Spleen (tissue), 11 donors: Measurements from ENCODE around the gene NGEF. TPM values are rescaled to one million over a fixed set of nuclear protein-coding genes. Genes with fewer than 3 reads are reported as not detected.

Experiments used
- DNase-seq: peaks from one replicate; pipeline ENCODE4 v3.0.0-alpha.2; 2020
- H3K27ac ChIP-seq, 8 donors: fragments of 200-600 bp; sonication (generic) in 7 of 8; 1 replicate in 4 of 8; 2 replicates in 4 of 8; pipeline versions ENCODE4 v1.5.0 to v1.8.0; 2016 to 2021; ENCODE audit warnings: inconsistent platforms in 4 of 8, mild to moderate bottlenecking in 4 of 8, moderate library complexity in 1 of 8
- H3K27me3 ChIP-seq, 7 donors: fragments of 200-600 bp; sonication (generic) in 6 of 7; replicated peaks in 1 of 7; 1 replicate in 4 of 7; 2 replicates in 3 of 7; pipeline versions ENCODE4 v1.5.0 to v1.8.0; 2016 to 2021; ENCODE audit warnings: inconsistent platforms in 3 of 7, mild to moderate bottlenecking in 1 of 7
- H3K36me3 ChIP-seq, 6 donors: fragments of 200-600 bp; sonication (generic) in 5 of 6; 1 replicate in 4 of 6; 2 replicates in 2 of 6; pipeline versions ENCODE4 v1.5.0 to v1.8.0; 2016 to 2021; ENCODE audit warnings: inconsistent platforms in 2 of 6
- H3K4me1 ChIP-seq, 6 donors: fragments of 200-600 bp; sonication (generic) in 5 of 6; 1 replicate in 3 of 6; 2 replicates in 3 of 6; pipeline versions ENCODE4 v1.5.0 to v1.8.0; 2016 to 2021; ENCODE audit warnings: inconsistent platforms in 3 of 6
- H3K4me3 ChIP-seq, 8 donors: fragments of 200-600 bp; sonication (generic) in 7 of 8; 1 replicate in 4 of 8; 2 replicates in 4 of 8; pipeline versions ENCODE4 v1.5.0 to v1.8.0; 2016 to 2021; ENCODE audit warnings: inconsistent platforms in 4 of 8, mild to moderate bottlenecking in 4 of 8, moderate library complexity in 2 of 8
- H3K9me3 ChIP-seq, 8 donors: fragments of 200-600 bp; sonication (generic) in 7 of 8; 1 replicate in 4 of 8; 2 replicates in 4 of 8; pipeline versions ENCODE4 v1.5.0 to v1.8.0; 2016 to 2021; ENCODE audit warnings: inconsistent platforms in 4 of 8
- POLR2A ChIP-seq, 3 donors: fragments of 450-650 bp; IDR thresholded peaks; one replicate each; pipeline ENCODE4 v1.5.1; 2017; ENCODE audit warnings: antibody characterized with exemption in 3 of 3, mild to moderate bottlenecking in 1 of 3
- POLR2AphosphoS5 ChIP-seq, 3 donors: sonication (generic); formaldehyde crosslinking; IDR thresholded peaks; one replicate each; pipeline ENCODE4 v1.5.1; 2017; ENCODE audit warnings: antibody characterized with exemption in 3 of 3
- WGBS, 5 donors: extraction: QIAGEN DNeasy Blood & Tissue Kit in 3 of 5; methylation state at CpG; one replicate each; pipeline versions ENCODE4 v1.1.5 to v1.1.7; 2013 to 2018; 5-methylcytosine and 5-hydroxymethylcytosine counted together
- intact Hi-C: fragments of 100-400 bp; cut with DNase I; formaldehyde crosslinking; loops from one replicate; pipeline ENCODE4 v1.15.0; 2023; ENCODE audit warnings: low total_unique reads
- polyA plus RNA-seq, 3 donors: library from polyadenylated mRNA; stranded (reverse); fragments of 200-250 nt; gene quantifications; one replicate each; pipeline ENCODE4 v1.2.1, GENCODE V29; 2013
- total RNA-seq, 7 donors: library from RNA; depleted of rRNA in 3 of 7; stranded (reverse); fragments of >200 nt in 3 of 7; fragmentation: NEBNext Ultra II Directional in 4 of 7; extraction: Animal tissue kit (Norgen Biotek cat#: 25700) in 4 of 7; gene quantifications; one replicate each; pipeline versions ENCODE4 v1.1.0 to v1.2.1, GENCODE V29; 2016 to 2021
- TF ChIP-seq, protein P1 (sequence below), 11 experiments: fragments of 200-600 bp in 7 of 11; fragments of 450-650 bp in 4 of 11; sonication (generic) in 4 of 11; IDR thresholded peaks in 8 of 11; conservative IDR thresholded peaks in 3 of 11; 1 replicate in 7 of 11; 2 replicates in 4 of 11; pipeline versions ENCODE4 v1.4.0 to v1.8.0; 2016 to 2021; ENCODE audit warnings: antibody characterized with exemption in 11 of 11, inconsistent platforms in 4 of 11, mild to moderate bottlenecking in 1 of 11
- donor health status: healthy with polysubstance abuse.
- donor health status: DM: no; HTN: no; CAD: no; lungs with moderate emphysema.
- donor health status: DM: no; HTN: no; CAD: no.
- donor health status: Bipolar disorder and iron deficiency.
- donor health status: healthy.
- donor health status: DM: no; HTN: no; CAD: no.
- donor health status: DM: yes; HTN: yes; CAD: no.

Gene NGEF
- total and polyA plus RNA-seq, 10 donors = 0.23 to 0.79 (median 0.43) TPM; not detected in 5

DNA sequence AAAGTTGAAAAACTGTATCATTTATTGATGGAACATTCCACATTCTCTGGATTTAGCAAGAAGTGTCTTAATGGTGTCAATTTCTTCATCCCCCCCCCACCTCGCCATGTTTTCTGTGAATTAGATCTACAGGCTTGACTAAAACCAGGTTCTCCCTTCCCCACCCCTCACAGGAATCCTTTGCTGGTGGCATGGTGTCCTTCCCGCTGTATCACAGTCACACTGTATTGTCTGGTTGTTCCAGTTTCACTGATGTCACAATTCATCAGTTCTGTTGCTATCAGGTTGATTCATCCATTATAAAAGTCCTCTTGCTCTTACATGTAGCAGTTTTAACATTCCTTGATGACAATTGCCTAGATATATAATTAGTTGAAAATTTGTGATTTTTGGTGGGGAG, 149.1 kb downstream of the NGEF start:
- 92 to 95% (median 92%) methylated on average over 2 of the region's 2 CpGs for WGBS, 5 donors
- Histone ChIP-seq H3K4me1 (no peaks in the 10 kb centered on the region), H3K9me3 (no peaks in the 10 kb centered on the region), H3K36me3 (peaks cover 0 to 32% (median 9%) of the 10 kb centered on the region in 6 donors), H3K27me3 (no peaks in the 10 kb centered on the region), H3K27ac (no peak overlapping the region), H3K4me3 (no peak overlapping the region)
- intact Hi-C loops = no loop called here
- no peak for DNase-seq
- TF ChIP-seq, protein P1, sequence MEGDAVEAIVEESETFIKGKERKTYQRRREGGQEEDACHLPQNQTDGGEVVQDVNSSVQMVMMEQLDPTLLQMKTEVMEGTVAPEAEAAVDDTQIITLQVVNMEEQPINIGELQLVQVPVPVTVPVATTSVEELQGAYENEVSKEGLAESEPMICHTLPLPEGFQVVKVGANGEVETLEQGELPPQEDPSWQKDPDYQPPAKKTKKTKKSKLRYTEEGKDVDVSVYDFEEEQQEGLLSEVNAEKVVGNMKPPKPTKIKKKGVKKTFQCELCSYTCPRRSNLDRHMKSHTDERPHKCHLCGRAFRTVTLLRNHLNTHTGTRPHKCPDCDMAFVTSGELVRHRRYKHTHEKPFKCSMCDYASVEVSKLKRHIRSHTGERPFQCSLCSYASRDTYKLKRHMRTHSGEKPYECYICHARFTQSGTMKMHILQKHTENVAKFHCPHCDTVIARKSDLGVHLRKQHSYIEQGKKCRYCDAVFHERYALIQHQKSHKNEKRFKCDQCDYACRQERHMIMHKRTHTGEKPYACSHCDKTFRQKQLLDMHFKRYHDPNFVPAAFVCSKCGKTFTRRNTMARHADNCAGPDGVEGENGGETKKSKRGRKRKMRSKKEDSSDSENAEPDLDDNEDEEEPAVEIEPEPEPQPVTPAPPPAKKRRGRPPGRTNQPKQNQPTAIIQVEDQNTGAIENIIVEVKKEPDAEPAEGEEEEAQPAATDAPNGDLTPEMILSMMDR (IDR thresholded peaks at IDR 0.05 in 8 of 11, conservative IDR thresholded peaks at IDR 0.05 in 3 of 11) = no peak
- TF ChIP-seq POLR2AphosphoS5 (IDR thresholded peaks at IDR 0.05) (no peak), POLR2A (IDR thresholded peaks at IDR 0.05) (no peak)

GRCh38 chr2:232861353-232861752, 151.7 kb downstream of the NGEF start:
- WGBS, 5 donors = 92 to 97% (median 95%) methylated on average over 5 of the region's 5 CpGs
- no peak for TF ChIP-seq POLR2A (IDR thresholded peaks at IDR 0.05)
- TF ChIP-seq, protein P1 (IDR thresholded peaks at IDR 0.05 in 8 of 11, conservative IDR thresholded peaks at IDR 0.05 in 3 of 11) = no peak
- TF ChIP-seq POLR2AphosphoS5 (IDR thresholded peaks at IDR 0.05) = no peak
- DNase-seq = no peak
- intact Hi-C loops = no loop called here
- Histone ChIP-seq H3K4me3 (no peak overlapping the region), H3K27ac (no peak overlapping the region), H3K27me3 (no peaks in the 10 kb centered on the region), H3K36me3 (peaks cover 2 to 59% (median 34%) of the 10 kb centered on the region in 6 donors), H3K4me1 (no peaks in the 10 kb centered on the region), H3K9me3 (no peaks in the 10 kb centered on the region)

- Histone ChIP-seq H3K36me3 (peaks cover 2 to 65% (median 40%) of the 10 kb centered on the region in 6 donors), H3K27ac (no peak overlapping the region), H3K27me3 (no peaks in the 10 kb centered on the region), H3K4me1 (no peaks in the 10 kb centered on the region), H3K9me3 (no peaks in the 10 kb centered on the region), H3K4me3 (no peak overlapping the region)
- intact Hi-C loops = no loop called here
- TF ChIP-seq POLR2A (IDR thresholded peaks at IDR 0.05) = no peak
- TF ChIP-seq POLR2AphosphoS5 (IDR thresholded peaks at IDR 0.05) = no peak
- TF ChIP-seq, protein P1 (IDR thresholded peaks at IDR 0.05 in 8 of 11, conservative IDR thresholded peaks at IDR 0.05 in 3 of 11) = no peak
- WGBS, 5 donors = 95 to 98% (median 95%) methylated on average over 9 of the region's 9 CpGs
- no peak for DNase-seq
These were observed 152.3 kb downstream of the NGEF start for GRCh38 chr2:232860593-232861241.

DNA sequence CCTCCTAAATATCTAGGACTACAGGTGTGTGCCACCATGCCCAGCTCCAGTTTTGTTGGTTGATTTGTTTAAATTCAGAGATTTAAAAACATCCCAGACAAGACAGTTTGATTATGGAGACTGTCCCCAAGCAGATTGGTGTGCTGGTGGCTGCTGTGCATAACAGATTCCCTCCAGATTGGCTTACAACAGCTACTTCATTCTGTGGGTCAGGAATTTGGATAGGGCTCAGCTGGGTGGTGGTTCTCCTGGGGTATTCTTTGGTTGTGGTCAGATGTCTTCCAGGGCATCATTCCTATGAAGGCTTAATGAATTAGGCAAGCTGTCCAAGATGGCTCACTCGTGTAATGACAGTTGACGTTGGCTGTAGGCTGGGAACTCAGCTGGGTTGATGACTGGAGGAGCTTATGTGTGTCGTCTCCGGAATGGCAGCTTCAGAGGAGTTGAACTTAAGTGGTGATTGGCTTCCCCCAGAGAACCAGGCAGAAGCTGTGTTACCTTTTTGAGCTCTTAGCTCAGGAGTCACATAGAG, 153.6 kb downstream of the NGEF start:
- intact Hi-C loops = no loop called here
- no peak for DNase-seq
- H3K4me1 ChIP-seq = no peaks in the 10 kb centered on the region
- H3K9me3 ChIP-seq = no peaks in the 10 kb centered on the region
- no peak for TF ChIP-seq POLR2AphosphoS5 (IDR thresholded peaks at IDR 0.05)
- TF ChIP-seq, protein P1 (IDR thresholded peaks at IDR 0.05 in 8 of 11, conservative IDR thresholded peaks at IDR 0.05 in 3 of 11) = no peak
- TF ChIP-seq POLR2A (IDR thresholded peaks at IDR 0.05) = no peak
- no peaks in the 10 kb centered on the region for H3K27me3 ChIP-seq
- no peak overlapping the region for H3K4me3 ChIP-seq
- H3K27ac ChIP-seq = no peak overlapping the region
- H3K36me3 ChIP-seq = peaks cover 2 to 78% (median 47%) of the 10 kb centered on the region in 6 donors
- 93 to 97% (median 94%) methylated on average over 4 of the region's 4 CpGs for whole genome bisulfite sequencing, 5 donors
